Measurements from ENCODE around the gene CLDN22. TPM values are rescaled to one million over a fixed set of nuclear protein-coding genes. Genes with fewer than 3 reads are reported as not detected.

Gene CLDN22
- total RNA-seq, 2 donors from 2014 or later: not detected

GRCh38 chr4:183304538-183304937 lies 15.5 kb downstream of the CLDN22 start:
- intact Hi-C loops (cut with DNase I): no loop called here
- no peak overlapping the region for H3K4me3 ChIP-seq
- DNase-seq: no peak
- no peak for TF ChIP-seq CTCF (IDR thresholded peaks at IDR 0.05)
- H3K27ac ChIP-seq: no peak overlapping the region
- H3K9ac ChIP-seq (ENCODE audit: low read depth in 2 of 2, low read length in 2 of 2): no peak overlapping the region
- H3K4me1 ChIP-seq: no peaks in the 10 kb centered on the region
- no peaks in the 10 kb centered on the region for H3K9me3 ChIP-seq
- no peaks in the 10 kb centered on the region for H3K27me3 ChIP-seq
- H3K36me3 ChIP-seq: no peaks in the 10 kb centered on the region

GRCh38 chr4:183304067-183304466 lies 16.0 kb downstream of the CLDN22 start:
- DNase-seq: no peak
- Histone ChIP-seq H3K4me3 (no peak overlapping the region), H3K36me3 (no peaks in the 10 kb centered on the region), H3K27me3 (no peaks in the 10 kb centered on the region), H3K9me3 (no peaks in the 10 kb centered on the region), H3K4me1 (no peaks in the 10 kb centered on the region), H3K9ac (ENCODE audit: low read depth in 2 of 2, low read length in 2 of 2) (no peak overlapping the region), H3K27ac (no peak overlapping the region)
- no peak for TF ChIP-seq CTCF (IDR thresholded peaks at IDR 0.05)
- intact Hi-C loops (cut with DNase I): no loop called here

GRCh38 chr4:183303301-183303700 lies 16.8 kb downstream of the CLDN22 start:
- no peak overlapping the region for H3K4me3 ChIP-seq
- intact Hi-C loops (cut with DNase I): no loop called here

GRCh38 chr4:183300655-183301054 lies 19.4 kb downstream of the CLDN22 start:
- H3K9ac ChIP-seq (ENCODE audit: low read depth in 2 of 2, low read length in 2 of 2): no peak overlapping the region
- intact Hi-C loops (cut with DNase I): no loop called here
- H3K4me1 ChIP-seq: no peaks in the 10 kb centered on the region
- no peaks in the 10 kb centered on the region for H3K36me3 ChIP-seq
- no peak overlapping the region for H3K27ac ChIP-seq
- no peak for DNase-seq
- no peak overlapping the region for H3K4me3 ChIP-seq
- no peaks in the 10 kb centered on the region for H3K9me3 ChIP-seq
- no peaks in the 10 kb centered on the region for H3K27me3 ChIP-seq
- no peak for TF ChIP-seq CTCF (IDR thresholded peaks at IDR 0.05)

More at GRCh38 chr4:183303301-183303700, 16.8 kb downstream of the CLDN22 start:
- no peak for TF ChIP-seq CTCF (IDR thresholded peaks at IDR 0.05)
- H3K27me3 ChIP-seq: no peaks in the 10 kb centered on the region
- H3K36me3 ChIP-seq: no peaks in the 10 kb centered on the region
- H3K9me3 ChIP-seq: no peaks in the 10 kb centered on the region
- no peak overlapping the region for H3K27ac ChIP-seq
- no peak overlapping the region for H3K9ac ChIP-seq (ENCODE audit: low read depth in 2 of 2, low read length in 2 of 2)
- no peaks in the 10 kb centered on the region for H3K4me1 ChIP-seq
- no peak for DNase-seq

GRCh38 chr4:183300070-183300469 lies 20.0 kb downstream of the CLDN22 start:
- no peaks in the 10 kb centered on the region for H3K27me3 ChIP-seq
- H3K4me3 ChIP-seq: no peak overlapping the region
- H3K9me3 ChIP-seq: no peaks in the 10 kb centered on the region
- intact Hi-C loops (cut with DNase I): no loop called here
- no peak for DNase-seq
- no peak overlapping the region for H3K9ac ChIP-seq (ENCODE audit: low read depth in 2 of 2, low read length in 2 of 2)
- H3K27ac ChIP-seq: no peak overlapping the region
- H3K36me3 ChIP-seq: no peaks in the 10 kb centered on the region
- no peak for TF ChIP-seq CTCF (IDR thresholded peaks at IDR 0.05)
- H3K4me1 ChIP-seq: no peaks in the 10 kb centered on the region

GRCh38 chr4:183299464-183299863 lies 20.6 kb downstream of the CLDN22 start:
- no peak overlapping the region for H3K4me3 ChIP-seq
- H3K9me3 ChIP-seq: no peaks in the 10 kb centered on the region
- no peak overlapping the region for H3K27ac ChIP-seq
- H3K9ac ChIP-seq (ENCODE audit: low read depth in 2 of 2, low read length in 2 of 2): no peak overlapping the region
- H3K36me3 ChIP-seq: no peaks in the 10 kb centered on the region
- intact Hi-C loops (cut with DNase I): no loop called here
- H3K27me3 ChIP-seq: no peaks in the 10 kb centered on the region
- no peak for DNase-seq
- no peaks in the 10 kb centered on the region for H3K4me1 ChIP-seq
- no peak for TF ChIP-seq CTCF (IDR thresholded peaks at IDR 0.05)

All from colonic mucosa (tissue), 4 donors.